NOMO-1 treated with dmso at 0.1 percent for 144 hours (cell line): ENCODE results near the gene ATP11B.

Experiments
- DNase-seq: peaks from one replicate; lab custom pipeline; 2025; ENCODE audit not compliant: unreplicated experiment; lab: John Stamatoyannopoulos, UW

Gene ATP11B

DNA sequence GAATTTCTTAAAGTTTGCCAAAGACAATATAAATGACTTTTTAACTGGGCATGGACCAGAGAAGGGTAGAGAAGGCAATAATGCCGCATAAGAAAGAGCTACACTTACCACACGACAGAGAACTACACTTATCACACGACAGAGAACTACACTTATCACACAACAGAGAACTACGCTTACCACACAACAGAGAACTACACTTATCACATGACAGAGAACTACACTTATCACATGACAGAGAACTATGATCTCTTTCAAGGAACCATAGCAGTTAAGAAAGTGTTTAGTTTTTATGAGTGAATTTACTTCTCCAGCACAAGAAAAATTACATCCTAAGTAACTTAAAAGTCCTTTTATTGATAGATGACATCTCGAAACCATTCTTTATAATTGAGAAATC, 155.0 kb downstream of the ATP11B start:
- no peak for DNase-seq

DNA sequence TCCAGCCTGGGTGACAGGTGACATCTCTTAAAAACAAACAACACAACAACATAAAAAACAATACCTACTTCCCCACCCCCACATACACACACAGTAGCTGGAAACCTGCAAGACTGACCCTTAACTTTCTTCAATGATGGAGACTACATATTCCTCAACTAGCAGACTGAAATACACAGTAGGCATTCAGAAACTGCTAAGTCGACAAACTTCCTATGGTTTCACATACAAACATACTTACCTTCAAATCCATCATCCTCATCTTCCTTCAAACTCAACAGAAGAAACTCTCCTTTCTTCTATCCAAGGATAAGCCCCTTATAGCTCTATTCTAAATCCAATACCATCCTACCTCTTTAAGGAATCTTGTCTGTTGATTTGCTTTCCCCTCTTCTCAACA, 156.4 kb downstream of the ATP11B start:
- no peak for DNase-seq

GRCh38 chr3:182954553-182955235, 161.4 kb downstream of the ATP11B start:
- no peak for DNase-seq

- DNase-seq: no peak
Observed at GRCh38 chr3:182957226-182957625, 163.9 kb downstream of the ATP11B start.

GRCh38 chr3:182957676-182958266, 164.5 kb downstream of the ATP11B start:
- DNase-seq: no peak

DNA sequence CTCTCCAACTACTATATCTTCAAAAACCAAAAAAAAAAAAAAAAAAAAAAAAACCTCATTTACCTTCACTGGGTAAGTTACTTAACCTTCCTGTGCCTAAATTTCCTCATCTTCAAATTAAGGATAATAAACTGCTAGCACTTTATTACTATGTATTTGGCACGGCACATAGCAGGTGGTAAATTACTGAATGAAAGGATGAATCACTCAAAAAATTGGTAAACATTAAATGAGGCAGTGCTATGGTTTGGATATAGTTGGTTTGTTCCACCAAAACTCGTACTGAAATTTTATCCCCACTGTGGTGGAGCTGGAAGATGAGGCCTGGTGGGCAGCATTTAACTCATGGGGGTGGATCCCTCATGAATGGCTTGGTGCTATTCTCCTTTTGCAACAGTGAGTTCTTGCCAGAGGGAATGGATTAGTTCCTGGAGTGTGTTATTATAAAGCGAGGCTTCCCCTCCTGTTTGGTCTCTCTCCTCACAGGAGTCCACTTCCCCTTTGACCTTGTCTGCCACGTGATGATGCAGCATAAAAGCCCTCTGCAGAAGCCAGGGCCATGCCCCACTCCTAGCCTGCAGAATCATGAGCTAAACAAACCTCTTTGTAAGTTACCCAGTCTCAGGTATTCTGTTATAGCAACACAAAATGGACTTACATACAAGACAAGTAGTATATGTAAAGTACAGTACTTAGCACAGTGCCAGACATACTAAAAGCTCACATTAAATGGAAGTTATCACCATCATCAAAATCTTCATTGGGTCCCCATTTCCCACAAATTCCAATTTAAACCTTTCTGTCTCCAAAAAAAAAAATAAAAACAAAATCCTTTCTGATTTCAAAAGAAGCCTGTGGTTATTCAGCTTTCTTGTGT, 166.4 kb downstream of the ATP11B start:
- no peak for DNase-seq

GRCh38 chr3:182962166-182962565, 168.9 kb downstream of the ATP11B start:
- no peak for DNase-seq

DNA sequence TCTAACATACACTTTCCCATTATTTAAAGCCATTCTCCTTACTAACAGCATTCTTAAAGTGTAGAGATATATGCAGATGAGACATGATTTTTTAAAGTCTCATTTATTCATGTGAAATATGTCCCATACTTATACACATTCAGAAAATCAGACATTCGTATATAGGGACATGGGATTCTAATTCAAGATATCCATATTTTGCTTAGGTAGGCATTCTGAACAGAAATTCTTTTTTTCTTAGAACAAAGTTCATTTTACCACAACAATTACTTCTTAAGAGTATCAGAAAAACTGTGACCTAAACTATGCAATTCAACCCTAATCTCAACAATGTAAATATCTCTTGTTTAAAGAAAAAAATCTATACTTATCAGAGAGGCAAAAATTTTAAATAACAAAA, 170.9 kb downstream of the ATP11B start:
- no peak for DNase-seq

GRCh38 chr3:182965861-182966366, 172.6 kb downstream of the ATP11B start:
- no peak for DNase-seq

- no peak for DNase-seq
Observed at GRCh38 chr3:182967218-182968204, 174.2 kb downstream of the ATP11B start.

GRCh38 chr3:182969277-182969676, 176.0 kb downstream of the ATP11B start:
- no peak for DNase-seq

GRCh38 chr3:182969853-182970252, 176.5 kb downstream of the ATP11B start:
- no peak for DNase-seq

DNA sequence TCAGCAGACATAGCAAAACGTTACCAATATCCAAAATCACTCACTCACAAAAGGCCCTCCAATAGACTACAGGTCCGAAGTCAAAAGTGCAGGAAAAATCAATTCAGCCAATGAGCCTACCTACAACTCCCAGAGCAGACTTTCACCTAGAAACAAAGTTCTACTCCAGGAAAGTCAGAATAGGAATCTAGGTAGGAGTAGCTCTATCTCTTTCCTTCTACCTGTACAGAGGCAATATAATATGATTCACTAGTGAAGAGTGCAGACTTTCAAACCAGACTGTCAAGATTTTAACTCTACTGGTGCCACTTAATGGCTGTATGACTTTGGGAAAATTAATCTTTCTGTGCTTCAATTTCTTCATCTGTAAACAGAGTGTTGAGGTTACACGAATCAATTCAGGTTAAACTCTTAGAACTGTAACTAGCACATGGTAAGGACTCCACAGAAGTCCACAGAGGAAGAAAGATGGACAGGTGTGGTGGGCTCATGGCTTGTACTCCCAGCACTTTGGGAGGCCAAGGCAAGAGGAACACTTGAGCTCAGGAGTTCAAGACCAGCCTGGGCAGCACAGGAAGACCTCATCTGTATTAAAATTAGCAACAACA, 177.6 kb downstream of the ATP11B start:
- no peak for DNase-seq
